PFSK-1 (cell line): Measurements from ENCODE around the gene NOX3.

Source experiments
- FOXP2 ChIP-seq: optimal IDR thresholded peaks from 2 replicates; pipeline ENCODE3; 2011; ENCODE audit warnings: borderline replicate concordance, control low read depth, inconsistent platforms; ENCODE audit not compliant: insufficient read depth; ENCODE audit errors: extremely low read length, extremely low read depth
- POLR2AphosphoS5 ChIP-seq: IDR thresholded peaks from 2 replicates; pipeline ENCODE4 v1.6.1; 2012; ENCODE audit warnings: low read depth, mild to moderate bottlenecking, control low read depth, low read length, moderate library complexity
- REST ChIP-seq, 2 experiments: IDR thresholded peaks; 2 replicates each; pipeline versions ENCODE4 v1.6.1 to v1.8.0; 2011 to 2012; ENCODE audit warnings: low read depth in 2 of 2, low read length in 2 of 2, control low read depth in 1 of 2, inconsistent platforms in 1 of 2, mild to moderate bottlenecking in 1 of 2, moderate library complexity in 1 of 2; ENCODE audit not compliant: insufficient read depth in 1 of 2
- SIN3A ChIP-seq: IDR thresholded peaks from 2 replicates; pipeline ENCODE4 v1.6.1; 2012; ENCODE audit warnings: mild to moderate bottlenecking, low read length, moderate library complexity, borderline replicate concordance; ENCODE audit not compliant: insufficient read depth
- TAF1 ChIP-seq: IDR thresholded peaks from 2 replicates; pipeline ENCODE4 v1.6.1; 2012; ENCODE audit warnings: low read length, control low read depth, borderline replicate concordance; ENCODE audit not compliant: insufficient read depth

The NOX3 gene

GRCh38 chr6:155450240-155450581 is 5.4 kb downstream of the NOX3 start:
- TF ChIP-seq FOXP2 = no peak
- no peak for TF ChIP-seq POLR2AphosphoS5
- TF ChIP-seq REST (IDR thresholded peaks at IDR 0.05; ENCODE audit: insufficient read depth in 1 of 2, low read depth in 2 of 2, low read length in 2 of 2) = no peak
- TF ChIP-seq TAF1 = no peak
- no peak for TF ChIP-seq SIN3A

GRCh38 chr6:155449450-155450239 is 6.0 kb downstream of the NOX3 start:
- 0 out of 2 replicates have a peak, but pooled peaks have one; percentile 30 for TF ChIP-seq POLR2AphosphoS5
- 0 out of 2 replicates have a peak, but pooled peaks have one; percentile 71 for TF ChIP-seq SIN3A
- no peak for TF ChIP-seq TAF1
- peak in 1 of 2 experiments; percentile 68; a peak in 1 of 4 replicates for TF ChIP-seq REST (IDR thresholded peaks at IDR 0.05; ENCODE audit: insufficient read depth in 1 of 2, low read depth in 2 of 2, low read length in 2 of 2)

GRCh38 chr6:155448668-155449449 is 6.8 kb downstream of the NOX3 start:
- no peak for TF ChIP-seq TAF1
- no peak for TF ChIP-seq SIN3A
- no peak for TF ChIP-seq REST (IDR thresholded peaks at IDR 0.05; ENCODE audit: insufficient read depth in 1 of 2, low read depth in 2 of 2, low read length in 2 of 2)
- no peak for TF ChIP-seq POLR2AphosphoS5
- TF ChIP-seq FOXP2 = no peak

- no peak for TF ChIP-seq TAF1
- TF ChIP-seq FOXP2 = no peak
Observed at GRCh38 chr6:155447949-155448348, 7.7 kb downstream of the NOX3 start.

GRCh38 chr6:155444952-155445903 is 10.4 kb downstream of the NOX3 start:
- TF ChIP-seq FOXP2 = no peak
- no peak for TF ChIP-seq TAF1
